PC-9 (cell line): ENCODE measurements around the gene TREX2. TPM values are rescaled to one million over a fixed set of nuclear protein-coding genes. Genes with fewer than 3 reads are reported as not detected.

ENCODE experiments used
- BruUV-seq: library from RNA; stranded (reverse); fragments of 400-500 nt; replicated peaks from 2 replicates; lab custom pipeline; 2021; lab: Mats Ljungman, UMichigan
- CTCF ChIA-PET: fragments of 300-600 bp; sonication (Branson Sonifier 250); formaldehyde crosslinking; loops from one replicate; lab custom pipeline; 2022; ENCODE audit warnings: antibody characterized with exemption; lab: Charles Lee
- POLR2A ChIA-PET: fragments of 300-600 bp; sonication (Branson Sonifier 250); formaldehyde crosslinking; loops from one replicate; lab custom pipeline; 2022; ENCODE audit warnings: antibody characterized with exemption; ENCODE audit not compliant: unreplicated experiment; lab: Charles Lee
- DNase-seq, 2 experiments: peaks; one replicate each; pipeline versions ENCODE4 v3.0.0 to v3.0.0-alpha.2; 2015 to 2022; ENCODE audit warnings: mixed read lengths in 1 of 2
- H2AFZ ChIP-seq: fragments of 200-600 bp; sonication (generic); 2 replicates; pipeline ENCODE4 v1.8.1; 2017; ENCODE audit warnings: antibody characterized with exemption
- H3F3A ChIP-seq: fragments of 200-600 bp; sonication (generic); 2 replicates; pipeline ENCODE4 v1.8.1; 2017; ENCODE audit warnings: antibody characterized with exemption, mild to moderate bottlenecking, low read depth; ENCODE audit not compliant: insufficient read depth
- H3K27ac ChIP-seq: fragments of 200-600 bp; sonication (generic); 2 replicates; pipeline ENCODE4 v1.6.1; 2016; ENCODE audit warnings: mixed run types
- H3K27me3 ChIP-seq: fragments of 200-600 bp; sonication (generic); 2 replicates; pipeline ENCODE4 v1.6.1; 2016; ENCODE audit warnings: low read depth, mixed run types; ENCODE audit not compliant: insufficient read depth
- H3K36me3 ChIP-seq: fragments of 200-600 bp; sonication (generic); 2 replicates; pipeline ENCODE4 v1.6.1; 2016; ENCODE audit warnings: low read depth, mixed run types
- H3K4me1 ChIP-seq: fragments of 200-600 bp; sonication (generic); replicated peaks from 2 replicates; pipeline ENCODE4 v1.6.1; 2016; ENCODE audit warnings: mixed run types; ENCODE audit not compliant: insufficient read depth
- H3K4me2 ChIP-seq: fragments of 200-600 bp; sonication (generic); 2 replicates; pipeline ENCODE4 v1.6.1; 2017; ENCODE audit warnings: mixed run types
- H3K4me3 ChIP-seq: fragments of 200-600 bp; sonication (generic); 2 replicates; pipeline ENCODE4 v1.6.1; 2016; ENCODE audit warnings: mixed run types
- H3K79me2 ChIP-seq: fragments of 200-600 bp; sonication (generic); 2 replicates; pipeline ENCODE4 v1.6.1; 2017; ENCODE audit warnings: low read depth, mixed run types
- H3K9me2 ChIP-seq: fragments of 200-600 bp; sonication (generic); 2 replicates; pipeline ENCODE4 v1.8.1; 2017; ENCODE audit warnings: mild to moderate bottlenecking; ENCODE audit not compliant: insufficient read depth
- H3K9me3 ChIP-seq: fragments of 200-600 bp; sonication (generic); 2 replicates; pipeline ENCODE4 v1.8.1; 2016; ENCODE audit warnings: low read depth; ENCODE audit not compliant: insufficient read depth
- H4K20me1 ChIP-seq: fragments of 200-600 bp; sonication (generic); 2 replicates; pipeline ENCODE4 v1.8.1; 2017; ENCODE audit not compliant: insufficient read depth
- EZH2 ChIP-seq: fragments of 200-600 bp; sonication (generic); IDR thresholded peaks from 2 replicates; pipeline ENCODE4 v1.8.0; 2017; ENCODE audit warnings: antibody characterized with exemption, low read depth
- intact Hi-C: fragments of 100-400 bp; cut with micrococcal nuclease; formaldehyde crosslinking; loops from one replicate; pipeline ENCODE4 v1.10.0; 2022; ENCODE audit not compliant: unreplicated experiment
- total RNA-seq: library from RNA; stranded (reverse); gene quantifications from 2 replicates; pipeline ENCODE4 v1.2.3, GENCODE V29; 2021
- TF ChIP-seq, protein P1 (sequence below): fragments of 200-600 bp; sonication (generic); conservative IDR thresholded peaks from 2 replicates; pipeline ENCODE4 v1.6.1; 2017; ENCODE audit warnings: mixed run types, antibody characterized with exemption, mild to moderate bottlenecking, moderate library complexity

Gene TREX2
- total RNA-seq, 1 experiment from 2014 or later: 2.3 TPM

DNA sequence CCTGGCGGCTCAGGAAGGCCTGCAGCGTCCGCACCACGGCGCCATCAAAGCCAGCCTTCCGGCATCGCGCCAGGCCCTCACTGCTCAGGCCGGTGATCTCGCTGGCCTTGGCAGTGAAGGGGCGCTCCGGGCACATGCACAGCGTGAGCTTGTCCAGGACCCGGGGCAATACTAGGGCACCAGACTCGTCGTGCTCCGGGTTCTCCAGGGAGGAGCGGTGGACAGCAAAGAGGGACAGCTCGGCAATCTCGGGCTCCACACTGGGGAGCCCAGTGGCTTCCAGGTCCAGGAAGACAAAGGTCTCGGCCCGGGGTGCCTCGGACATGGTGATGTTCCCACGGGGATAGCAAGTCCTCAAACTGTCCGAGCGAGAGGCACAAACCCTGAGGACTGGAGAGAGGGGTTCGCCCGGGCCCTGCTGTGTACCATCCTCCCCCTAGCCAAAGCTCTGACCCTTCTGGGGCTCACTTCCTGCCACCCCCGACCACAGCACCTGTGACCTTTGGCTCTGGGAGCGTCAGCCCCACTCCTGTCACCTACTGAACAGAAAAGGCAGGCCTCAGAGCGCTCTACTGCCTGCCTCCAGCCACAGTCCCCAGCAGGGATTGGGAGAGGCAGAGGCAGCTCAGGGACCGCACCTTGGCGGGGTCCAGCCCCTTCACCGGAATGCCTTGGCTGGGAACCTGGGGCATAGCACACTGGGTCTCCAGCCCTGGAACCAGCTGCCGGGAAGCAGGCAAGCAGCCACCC, 575 bp downstream of the TREX2 start:
- ChIA-PET POLR2A (no interaction called here), CTCF (no interaction called here)
- intact Hi-C loops: no loop called here
- H3K9me3 ChIP-seq: no peaks in the 10 kb centered on the region
- H3K27me3 ChIP-seq: 0 out of 2 replicates have a peak, but pooled peaks cover 5% of the 10 kb centered on the region
- H3K4me2 ChIP-seq: no peak overlapping the region
- H3K27ac ChIP-seq: no peak overlapping the region
- H3K4me3 ChIP-seq: no peak overlapping the region
- H3K79me2 ChIP-seq: no peaks in the 10 kb centered on the region
- 0 out of 2 replicates have a peak, but pooled peaks cover 3% of the 10 kb centered on the region for H3K4me1 ChIP-seq
- no peaks in the 10 kb centered on the region for H4K20me1 ChIP-seq
- no peak for DNase-seq
- no peaks in the 10 kb centered on the region for H3K9me2 ChIP-seq
- no peaks in the 10 kb centered on the region for H3K36me3 ChIP-seq
- TF ChIP-seq, protein P1, sequence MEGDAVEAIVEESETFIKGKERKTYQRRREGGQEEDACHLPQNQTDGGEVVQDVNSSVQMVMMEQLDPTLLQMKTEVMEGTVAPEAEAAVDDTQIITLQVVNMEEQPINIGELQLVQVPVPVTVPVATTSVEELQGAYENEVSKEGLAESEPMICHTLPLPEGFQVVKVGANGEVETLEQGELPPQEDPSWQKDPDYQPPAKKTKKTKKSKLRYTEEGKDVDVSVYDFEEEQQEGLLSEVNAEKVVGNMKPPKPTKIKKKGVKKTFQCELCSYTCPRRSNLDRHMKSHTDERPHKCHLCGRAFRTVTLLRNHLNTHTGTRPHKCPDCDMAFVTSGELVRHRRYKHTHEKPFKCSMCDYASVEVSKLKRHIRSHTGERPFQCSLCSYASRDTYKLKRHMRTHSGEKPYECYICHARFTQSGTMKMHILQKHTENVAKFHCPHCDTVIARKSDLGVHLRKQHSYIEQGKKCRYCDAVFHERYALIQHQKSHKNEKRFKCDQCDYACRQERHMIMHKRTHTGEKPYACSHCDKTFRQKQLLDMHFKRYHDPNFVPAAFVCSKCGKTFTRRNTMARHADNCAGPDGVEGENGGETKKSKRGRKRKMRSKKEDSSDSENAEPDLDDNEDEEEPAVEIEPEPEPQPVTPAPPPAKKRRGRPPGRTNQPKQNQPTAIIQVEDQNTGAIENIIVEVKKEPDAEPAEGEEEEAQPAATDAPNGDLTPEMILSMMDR: no peak
- no peak for TF ChIP-seq EZH2
- H2AFZ ChIP-seq: no peak overlapping the region
- no TSS peak for BruUV-seq
- H3F3A ChIP-seq: no peaks in the 10 kb centered on the region

DNA sequence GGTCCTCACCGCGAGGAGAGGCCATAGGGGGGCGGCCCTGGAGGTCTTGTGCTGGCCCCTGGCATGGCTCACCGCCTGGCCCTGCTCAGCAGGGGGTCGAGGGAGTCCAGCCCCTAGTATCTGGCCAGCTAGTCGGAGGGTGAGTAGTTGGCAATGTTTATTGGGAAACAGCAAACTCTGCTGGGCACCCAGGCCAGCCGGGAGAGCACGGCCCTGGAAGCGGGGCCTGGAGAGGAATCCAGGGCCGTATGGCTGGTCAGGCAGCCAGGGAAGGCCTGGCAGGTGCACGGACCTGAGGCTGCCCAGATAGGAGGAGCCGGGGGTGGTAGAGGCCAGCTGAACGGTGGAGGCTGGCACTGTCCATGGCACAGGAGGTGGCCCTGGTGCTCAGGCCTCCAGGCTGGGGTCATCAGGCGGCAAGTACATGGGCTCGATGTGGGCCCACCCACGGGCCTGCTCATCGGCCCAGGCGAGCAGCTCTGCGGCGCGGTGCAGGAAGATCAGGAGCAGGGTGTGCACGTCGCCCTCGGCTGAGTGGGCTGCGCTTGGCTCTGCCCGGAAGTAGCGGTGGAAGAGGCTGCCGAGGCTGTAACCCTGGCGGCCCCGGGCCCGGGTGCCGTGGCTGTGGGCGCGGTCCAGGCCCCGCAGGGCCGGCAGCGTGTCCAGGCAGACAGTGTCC, 1.4 kb downstream of the TREX2 start:
- H3K79me2 ChIP-seq: no peaks in the 10 kb centered on the region
- intact Hi-C loops: no loop called here
- ChIA-PET POLR2A (no interaction called here), CTCF (no interaction called here)
- no peaks in the 10 kb centered on the region for H3K36me3 ChIP-seq
- no peaks in the 10 kb centered on the region for H4K20me1 ChIP-seq
- H3F3A ChIP-seq: no peaks in the 10 kb centered on the region
- H3K4me3 ChIP-seq: no peak overlapping the region
- no peak for DNase-seq
- no peak overlapping the region for H3K27ac ChIP-seq
- no peak overlapping the region for H3K4me2 ChIP-seq
- BruUV-seq: no TSS peak
- H3K4me1 ChIP-seq: 0 out of 2 replicates have a peak, but pooled peaks cover 3% of the 10 kb centered on the region
- H3K9me2 ChIP-seq: no peaks in the 10 kb centered on the region
- H3K27me3 ChIP-seq: peaks cover 6% of the 10 kb centered on the region; the same call in 1 of the 2 replicates
- H3K9me3 ChIP-seq: no peaks in the 10 kb centered on the region
- H2AFZ ChIP-seq: no peak overlapping the region
- TF ChIP-seq, protein P1: no peak
- TF ChIP-seq EZH2: no peak

DNA sequence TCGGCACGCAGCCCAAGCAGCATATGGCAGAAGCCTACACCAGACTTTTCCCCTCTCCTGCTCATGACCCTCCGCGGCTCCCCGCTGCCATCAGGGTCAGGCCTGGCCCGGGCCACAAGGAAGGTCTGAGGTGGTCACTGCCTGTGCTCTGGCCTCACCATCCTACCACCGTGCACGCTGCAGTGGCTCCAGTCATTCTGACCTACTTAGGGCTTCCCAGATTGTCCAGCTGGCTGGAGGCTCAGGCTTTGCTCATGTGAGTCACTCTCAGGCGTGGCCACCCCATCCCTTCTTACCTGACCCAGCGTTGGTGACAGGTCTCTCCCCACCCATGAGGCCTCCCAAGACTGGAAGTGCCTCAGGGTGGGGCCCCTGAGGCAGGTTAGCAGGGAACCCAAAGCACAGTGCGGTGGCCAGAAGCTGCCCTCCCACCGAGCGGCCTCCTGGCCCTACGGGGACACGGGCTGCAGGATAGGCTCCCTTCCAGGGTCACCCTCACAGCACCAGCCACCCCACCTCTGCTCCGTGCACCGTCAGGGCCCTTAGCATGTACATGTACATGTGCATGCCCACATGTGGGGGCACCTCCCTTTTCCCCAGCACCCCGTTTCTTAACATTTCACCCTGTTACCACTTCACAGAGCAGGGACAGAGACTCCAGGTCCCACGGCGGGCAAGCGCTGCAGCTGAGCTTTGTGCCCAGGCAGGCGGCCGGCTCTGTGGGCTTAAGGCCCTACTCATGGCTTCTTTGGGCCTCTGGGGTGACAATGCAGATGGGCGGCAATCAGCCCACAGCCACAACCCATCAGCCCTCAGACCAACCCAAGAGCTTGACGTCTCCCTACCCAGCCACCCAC, 2.2 kb downstream of the TREX2 start:
- H3K9me3 ChIP-seq: no peaks in the 10 kb centered on the region
- H3K79me2 ChIP-seq: no peaks in the 10 kb centered on the region
- peaks cover 7% of the 10 kb centered on the region; the same call in 1 of the 2 replicates for H3K27me3 ChIP-seq
- DNase-seq: peak; percentile 40 to 43
- BruUV-seq: no TSS peak
- H3K4me1 ChIP-seq: 0 out of 2 replicates have a peak, but pooled peaks cover 3% of the 10 kb centered on the region
- no peaks in the 10 kb centered on the region for H3K9me2 ChIP-seq
- no peaks in the 10 kb centered on the region for H4K20me1 ChIP-seq
- H3K27ac ChIP-seq: no peak overlapping the region
- TF ChIP-seq, protein P1: no peak
- H3F3A ChIP-seq: no peaks in the 10 kb centered on the region
- ChIA-PET CTCF (no interaction called here), POLR2A (interaction anchor here (0.5 kb wide), 1 partner anchor 110 kb away, joined by 3 read pairs; no protein-coding TSS in a partner anchor)
- no peak overlapping the region for H3K4me3 ChIP-seq
- intact Hi-C loops: no loop called here
- no peak overlapping the region for H3K4me2 ChIP-seq
- H3K36me3 ChIP-seq: no peaks in the 10 kb centered on the region
- H2AFZ ChIP-seq: no peak overlapping the region
